K562 (cell line): ENCODE results near the gene MRPS26. TPM values are rescaled to one million over a fixed set of nuclear protein-coding genes. Genes with fewer than 3 reads are reported as not detected.

Source experiments
- BRD9 ChIP-seq: fragments of 450-650 bp; IDR thresholded peaks from 2 replicates; pipeline ENCODE4 v1.6.1; 2018; ENCODE audit warnings: low read depth; ENCODE audit not compliant: partially characterized antibody
- DMBX1 ChIP-seq: fragments of 250-450 bp; sonication (Bioruptor Pico); IDR thresholded peaks from 2 replicates; pipeline ENCODE4 v1.8.0; 2022; ENCODE audit warnings: inconsistent platforms, mild to moderate bottlenecking, moderate library complexity, borderline replicate concordance
- ETV6 ChIP-seq, 3 experiments: fragments of 150-350 bp in 1 of 3; sonication (generic) in 1 of 3; formaldehyde crosslinking in 1 of 3; IDR thresholded peaks; 2 replicates each; pipeline versions ENCODE4 v1.6.1 to v1.8.0; 2014 to 2022; ENCODE audit warnings: borderline replicate concordance in 2 of 3, low read depth in 2 of 3, antibody characterized with exemption in 1 of 3, low read length in 1 of 3, mild to moderate bottlenecking in 1 of 3, missing genetic modification reagents in 1 of 3
- MEF2D ChIP-seq: conservative IDR thresholded peaks from 2 replicates; pipeline ENCODE4 v1.6.1; 2016; ENCODE audit warnings: low read depth, missing genetic modification characterization, missing compliant biosample characterization
- PTRF ChIP-seq: fragments of 450-650 bp; IDR thresholded peaks from 2 replicates; pipeline ENCODE4 v1.6.1; 2016; ENCODE audit warnings: mild to moderate bottlenecking, missing genetic modification characterization, missing compliant biosample characterization
- RBM22 ChIP-seq: fragments of 200-400 bp; formaldehyde crosslinking; IDR thresholded peaks from 2 replicates; pipeline ENCODE4 v1.6.1; 2018; ENCODE audit warnings: low read length, low read depth; ENCODE audit not compliant: poor library complexity, severe bottlenecking
- RFX5 ChIP-seq: IDR thresholded peaks from 2 replicates; pipeline ENCODE4 v1.6.1; 2011; ENCODE audit warnings: low read depth, mild to moderate bottlenecking, improper control_type of control experiment, low read length
- RUNX1 ChIP-seq: sonication (generic); IDR thresholded peaks from 2 replicates; pipeline ENCODE4 v1.6.1; 2016; ENCODE audit warnings: antibody characterized with exemption, low read depth
- SIRT6 ChIP-seq: IDR thresholded peaks from one replicate; pipeline ENCODE4 v1.6.1; 2012; ENCODE audit warnings: low read depth, mild to moderate bottlenecking, control low read depth, inconsistent platforms, low read length, moderate library complexity
- SNRNP70 ChIP-seq: fragments of 200-400 bp; formaldehyde crosslinking; optimal IDR thresholded peaks from 2 replicates; pipeline ENCODE3; 2017; ENCODE audit warnings: low read depth, low read length
- STAG1 ChIP-seq: sonication (generic); formaldehyde crosslinking; IDR thresholded peaks from 2 replicates; pipeline ENCODE4 v1.5.0; 2020; ENCODE audit warnings: missing genetic modification reagents, borderline replicate concordance
- TAL1 ChIP-seq: fragments of 450-650 bp; IDR thresholded peaks from 2 replicates; pipeline ENCODE4 v1.6.1; 2016; ENCODE audit warnings: mild to moderate bottlenecking
- TARDBP ChIP-seq: fragments of 450-650 bp; IDR thresholded peaks from 2 replicates; pipeline ENCODE4 v1.6.1; 2016
- ZNF766 ChIP-seq: fragments of 200-800 bp; sonication (Bioruptor generic); conservative IDR thresholded peaks from 2 replicates; pipeline ENCODE4 v1.6.1; 2016; ENCODE audit warnings: missing genetic modification characterization, missing compliant biosample characterization
- polyA plus RNA-seq, 8 experiments: library from polyadenylated mRNA; depleted of rRNA in 4 of 8; stranded (reverse) in 5 of 8; unstranded in 3 of 8; fragments of >200 nt; fragmentation: Nextera tagmentation in 2 of 8; fragmentation: Illumina TruSeq in 1 of 8; extraction: Ambion mirVana in 2 of 8; extraction: Trizol in 1 of 8; gene quantifications; 2 replicates each; pipeline versions ENCODE4 v1.2.1 to v1.2.3, GENCODE V29; 2011 to 2014; ENCODE audit warnings: inconsistent platforms in 1 of 8, missing spikeins in 1 of 8
- total RNA-seq, 7 experiments: library from RNA; depleted of rRNA in 6 of 7; stranded (reverse); fragments of >200 nt in 6 of 7; fragmentation: Illumina TruSeq in 2 of 7; extraction: Trizol in 2 of 7; gene quantifications; 2 replicates each; pipeline versions ENCODE4 v1.2.1 to v1.2.3, GENCODE V29; 2011 to 2021; ENCODE audit warnings: low replicate concordance in 1 of 7
- TF ChIP-seq, protein P1 (sequence below): fragments of 200-800 bp; sonication (Bioruptor generic); IDR thresholded peaks from 2 replicates; pipeline ENCODE4 v1.6.1; 2017; ENCODE audit warnings: missing genetic modification characterization, missing compliant biosample characterization
- TF ChIP-seq, protein P2 (sequence below): sonication (generic); formaldehyde crosslinking; IDR thresholded peaks from 2 replicates; pipeline ENCODE4 v1.8.0; 2023; ENCODE audit warnings: missing genetic modification reagents, mild to moderate bottlenecking, borderline replicate concordance
- TF ChIP-seq, protein P3 (sequence below): sonication (generic); formaldehyde crosslinking; IDR thresholded peaks from 2 replicates; pipeline ENCODE4 v1.8.0; 2022; ENCODE audit warnings: mild to moderate bottlenecking, missing genetic modification reagents, borderline replicate concordance
- TF ChIP-seq, protein P4 (sequence below): fragments of 250-450 bp; sonication (Bioruptor Pico); IDR thresholded peaks from 2 replicates; pipeline ENCODE4 v1.5.0; 2020; ENCODE audit warnings: mild to moderate bottlenecking

Gene MRPS26
- total and polyA plus RNA-seq, 9 of the 15 experiments (the other 6 are each of a cell fraction or from before 2014, with no cell fraction given), result 2.7 to 70.5 (median 28.8) TPM

DNA sequence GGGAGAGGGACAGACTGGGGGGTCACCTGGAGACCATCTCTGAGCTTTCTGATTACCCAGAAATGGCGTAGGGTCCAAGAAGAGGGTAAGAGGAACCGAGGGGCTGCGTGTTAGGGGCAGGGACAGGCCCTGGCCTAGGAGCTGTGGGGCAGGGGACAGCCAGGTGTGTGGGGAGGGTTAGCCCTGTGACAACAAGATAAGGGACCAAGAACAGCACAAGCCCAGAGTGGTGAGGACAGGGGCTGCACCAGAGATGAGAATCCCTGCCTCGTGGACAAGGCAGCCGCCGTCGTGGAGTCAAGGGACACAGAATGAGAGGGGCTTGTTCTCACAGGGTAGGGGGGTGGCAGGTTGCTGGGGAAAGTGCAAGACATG is 39.1 kb downstream of the MRPS26 start (continued):
- TF ChIP-seq DMBX1 (no peak), TAL1 (peak; percentile 40; the same call in 1 of the 2 replicates), SNRNP70 (no peak), ETV6 (IDR thresholded peaks at IDR 0.05; ENCODE audit: borderline replicate concordance in 1 of 2, low read depth in 2 of 2, low read length in 1 of 2) (no peak), ETV6 (CRISPR knock-in tag; IDR thresholded peaks at IDR 0.05; ENCODE audit: borderline replicate concordance) (no peak), STAG1 (CRISPR knock-in tag) (no peak), RFX5 (no peak), PTRF (tag) (no peak), BRD9 (no peak), ZNF766 (CRISPR knock-in tag) (no peak), MEF2D (no peak), RBM22 (no peak), SIRT6 (no peak), TARDBP (no peak), RUNX1 (no peak)
- TF ChIP-seq, protein P1, sequence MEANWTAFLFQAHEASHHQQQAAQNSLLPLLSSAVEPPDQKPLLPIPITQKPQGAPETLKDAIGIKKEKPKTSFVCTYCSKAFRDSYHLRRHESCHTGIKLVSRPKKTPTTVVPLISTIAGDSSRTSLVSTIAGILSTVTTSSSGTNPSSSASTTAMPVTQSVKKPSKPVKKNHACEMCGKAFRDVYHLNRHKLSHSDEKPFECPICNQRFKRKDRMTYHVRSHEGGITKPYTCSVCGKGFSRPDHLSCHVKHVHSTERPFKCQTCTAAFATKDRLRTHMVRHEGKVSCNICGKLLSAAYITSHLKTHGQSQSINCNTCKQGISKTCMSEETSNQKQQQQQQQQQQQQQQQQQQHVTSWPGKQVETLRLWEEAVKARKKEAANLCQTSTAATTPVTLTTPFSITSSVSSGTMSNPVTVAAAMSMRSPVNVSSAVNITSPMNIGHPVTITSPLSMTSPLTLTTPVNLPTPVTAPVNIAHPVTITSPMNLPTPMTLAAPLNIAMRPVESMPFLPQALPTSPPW (CRISPR knock-in tag), result no peak
- TF ChIP-seq, protein P2, sequence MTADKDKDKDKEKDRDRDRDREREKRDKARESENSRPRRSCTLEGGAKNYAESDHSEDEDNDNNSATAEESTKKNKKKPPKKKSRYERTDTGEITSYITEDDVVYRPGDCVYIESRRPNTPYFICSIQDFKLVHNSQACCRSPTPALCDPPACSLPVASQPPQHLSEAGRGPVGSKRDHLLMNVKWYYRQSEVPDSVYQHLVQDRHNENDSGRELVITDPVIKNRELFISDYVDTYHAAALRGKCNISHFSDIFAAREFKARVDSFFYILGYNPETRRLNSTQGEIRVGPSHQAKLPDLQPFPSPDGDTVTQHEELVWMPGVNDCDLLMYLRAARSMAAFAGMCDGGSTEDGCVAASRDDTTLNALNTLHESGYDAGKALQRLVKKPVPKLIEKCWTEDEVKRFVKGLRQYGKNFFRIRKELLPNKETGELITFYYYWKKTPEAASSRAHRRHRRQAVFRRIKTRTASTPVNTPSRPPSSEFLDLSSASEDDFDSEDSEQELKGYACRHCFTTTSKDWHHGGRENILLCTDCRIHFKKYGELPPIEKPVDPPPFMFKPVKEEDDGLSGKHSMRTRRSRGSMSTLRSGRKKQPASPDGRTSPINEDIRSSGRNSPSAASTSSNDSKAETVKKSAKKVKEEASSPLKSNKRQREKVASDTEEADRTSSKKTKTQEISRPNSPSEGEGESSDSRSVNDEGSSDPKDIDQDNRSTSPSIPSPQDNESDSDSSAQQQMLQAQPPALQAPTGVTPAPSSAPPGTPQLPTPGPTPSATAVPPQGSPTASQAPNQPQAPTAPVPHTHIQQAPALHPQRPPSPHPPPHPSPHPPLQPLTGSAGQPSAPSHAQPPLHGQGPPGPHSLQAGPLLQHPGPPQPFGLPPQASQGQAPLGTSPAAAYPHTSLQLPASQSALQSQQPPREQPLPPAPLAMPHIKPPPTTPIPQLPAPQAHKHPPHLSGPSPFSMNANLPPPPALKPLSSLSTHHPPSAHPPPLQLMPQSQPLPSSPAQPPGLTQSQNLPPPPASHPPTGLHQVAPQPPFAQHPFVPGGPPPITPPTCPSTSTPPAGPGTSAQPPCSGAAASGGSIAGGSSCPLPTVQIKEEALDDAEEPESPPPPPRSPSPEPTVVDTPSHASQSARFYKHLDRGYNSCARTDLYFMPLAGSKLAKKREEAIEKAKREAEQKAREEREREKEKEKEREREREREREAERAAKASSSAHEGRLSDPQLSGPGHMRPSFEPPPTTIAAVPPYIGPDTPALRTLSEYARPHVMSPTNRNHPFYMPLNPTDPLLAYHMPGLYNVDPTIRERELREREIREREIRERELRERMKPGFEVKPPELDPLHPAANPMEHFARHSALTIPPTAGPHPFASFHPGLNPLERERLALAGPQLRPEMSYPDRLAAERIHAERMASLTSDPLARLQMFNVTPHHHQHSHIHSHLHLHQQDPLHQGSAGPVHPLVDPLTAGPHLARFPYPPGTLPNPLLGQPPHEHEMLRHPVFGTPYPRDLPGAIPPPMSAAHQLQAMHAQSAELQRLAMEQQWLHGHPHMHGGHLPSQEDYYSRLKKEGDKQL (CRISPR knock-in tag), result no peak
- TF ChIP-seq, protein P3, sequence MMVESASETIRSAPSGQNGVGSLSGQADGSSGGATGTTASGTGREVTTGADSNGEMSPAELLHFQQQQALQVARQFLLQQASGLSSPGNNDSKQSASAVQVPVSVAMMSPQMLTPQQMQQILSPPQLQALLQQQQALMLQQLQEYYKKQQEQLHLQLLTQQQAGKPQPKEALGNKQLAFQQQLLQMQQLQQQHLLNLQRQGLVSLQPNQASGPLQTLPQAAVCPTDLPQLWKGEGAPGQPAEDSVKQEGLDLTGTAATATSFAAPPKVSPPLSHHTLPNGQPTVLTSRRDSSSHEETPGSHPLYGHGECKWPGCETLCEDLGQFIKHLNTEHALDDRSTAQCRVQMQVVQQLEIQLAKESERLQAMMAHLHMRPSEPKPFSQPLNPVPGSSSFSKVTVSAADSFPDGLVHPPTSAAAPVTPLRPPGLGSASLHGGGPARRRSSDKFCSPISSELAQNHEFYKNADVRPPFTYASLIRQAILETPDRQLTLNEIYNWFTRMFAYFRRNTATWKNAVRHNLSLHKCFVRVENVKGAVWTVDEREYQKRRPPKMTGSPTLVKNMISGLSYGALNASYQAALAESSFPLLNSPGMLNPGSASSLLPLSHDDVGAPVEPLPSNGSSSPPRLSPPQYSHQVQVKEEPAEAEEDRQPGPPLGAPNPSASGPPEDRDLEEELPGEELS (CRISPR knock-in tag), result no peak
- TF ChIP-seq, protein P4, sequence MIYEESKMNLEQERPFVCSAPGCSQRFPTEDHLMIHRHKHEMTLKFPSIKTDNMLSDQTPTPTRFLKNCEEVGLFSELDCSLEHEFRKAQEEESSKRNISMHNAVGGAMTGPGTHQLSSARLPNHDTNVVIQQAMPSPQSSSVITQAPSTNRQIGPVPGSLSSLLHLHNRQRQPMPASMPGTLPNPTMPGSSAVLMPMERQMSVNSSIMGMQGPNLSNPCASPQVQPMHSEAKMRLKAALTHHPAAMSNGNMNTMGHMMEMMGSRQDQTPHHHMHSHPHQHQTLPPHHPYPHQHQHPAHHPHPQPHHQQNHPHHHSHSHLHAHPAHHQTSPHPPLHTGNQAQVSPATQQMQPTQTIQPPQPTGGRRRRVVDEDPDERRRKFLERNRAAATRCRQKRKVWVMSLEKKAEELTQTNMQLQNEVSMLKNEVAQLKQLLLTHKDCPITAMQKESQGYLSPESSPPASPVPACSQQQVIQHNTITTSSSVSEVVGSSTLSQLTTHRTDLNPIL (CRISPR knock-in tag), result no peak
